ENCODE data around the gene DMAP1. TPM values are rescaled to one million over a fixed set of nuclear protein-coding genes. Genes with fewer than 3 reads are reported as not detected.
"Not testable (repeated sequence)": the region's sequence is repeated elsewhere in the genome, so short reads cannot be mapped to it uniquely, and the experiment has no call there.

The DMAP1 gene
- total and polyA plus RNA-seq, 2 experiments from 2014 or later: 32.6 to 40.0 TPM

DNA sequence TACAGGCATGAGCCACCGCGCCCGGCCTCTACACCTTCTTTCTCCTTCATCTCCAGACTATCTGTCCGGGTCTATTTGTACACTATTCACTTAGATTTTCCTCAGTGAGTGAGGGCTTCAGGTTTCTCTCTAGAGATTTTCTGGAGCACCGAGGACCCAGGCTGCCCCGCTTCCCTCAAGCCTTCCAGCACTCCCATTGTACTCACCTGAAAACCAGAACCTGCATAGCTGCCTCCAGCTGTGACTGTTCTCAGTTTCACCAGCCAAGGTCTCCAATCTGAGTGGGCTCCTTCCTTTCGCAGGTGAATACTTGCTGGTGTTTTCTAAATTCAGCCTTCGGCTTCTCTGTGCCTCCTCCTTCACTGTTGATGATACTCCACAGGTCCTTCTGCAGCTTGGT is 12.9 kb upstream of the DMAP1 start:
- Histone ChIP-seq H3K4me2 (no peak overlapping the region), H3K4me3 (no peak overlapping the region), H2AFZ (0 out of 2 replicates have a peak overlapping the region, but pooled peaks have one; percentile 43), H3K9me2 (ENCODE audit: insufficient read depth) (no peaks in the 10 kb centered on the region), H3K4me1 (ENCODE audit: insufficient read depth) (no peaks in the 10 kb centered on the region), H3K79me2 (replicated peaks; ENCODE audit: insufficient read depth) (no peaks in the 10 kb centered on the region), H3K27me3 (ENCODE audit: insufficient read depth) (no peaks in the 10 kb centered on the region), H3F3A (replicated peaks; ENCODE audit: low read depth) (no peaks in the 10 kb centered on the region), H3K36me3 (ENCODE audit: insufficient read depth) (no peaks in the 10 kb centered on the region), H4K20me1 (replicated peaks; ENCODE audit: insufficient read depth) (no peaks in the 10 kb centered on the region), H3K27ac (ENCODE audit: low read depth) (no peak overlapping the region)
- Mint-ChIP-seq H3K4me1 (no peaks in the 10 kb centered on the region), H3K4me3 (no peak overlapping the region), H3K9me3 (no peaks in the 10 kb centered on the region), H3K27ac (no peak overlapping the region), H3K36me3 (ENCODE audit: low read depth) (no peaks in the 10 kb centered on the region), H3K27me3 (ENCODE audit: insufficient read depth, low read depth, poor library complexity) (peaks cover 2% of the 10 kb centered on the region)
- TF ChIP-seq POLR2AphosphoS5 (IDR thresholded peaks at IDR 0.05; ENCODE audit: low read depth): no peak
- no peak for TF ChIP-seq EZH2phosphoT487 (IDR thresholded peaks at IDR 0.05; ENCODE audit: unreplicated experiment)
- TF ChIP-seq JUNB (IDR thresholded peaks at IDR 0.05; ENCODE audit: unreplicated experiment): no peak
- no peak for TF ChIP-seq NANOG (IDR thresholded peaks at IDR 0.05; ENCODE audit: borderline replicate concordance)
- no peak for TF ChIP-seq CREB1 (CRISPR knock-in tag; IDR thresholded peaks at IDR 0.05; ENCODE audit: low read depth)
- TF ChIP-seq, protein P1, sequence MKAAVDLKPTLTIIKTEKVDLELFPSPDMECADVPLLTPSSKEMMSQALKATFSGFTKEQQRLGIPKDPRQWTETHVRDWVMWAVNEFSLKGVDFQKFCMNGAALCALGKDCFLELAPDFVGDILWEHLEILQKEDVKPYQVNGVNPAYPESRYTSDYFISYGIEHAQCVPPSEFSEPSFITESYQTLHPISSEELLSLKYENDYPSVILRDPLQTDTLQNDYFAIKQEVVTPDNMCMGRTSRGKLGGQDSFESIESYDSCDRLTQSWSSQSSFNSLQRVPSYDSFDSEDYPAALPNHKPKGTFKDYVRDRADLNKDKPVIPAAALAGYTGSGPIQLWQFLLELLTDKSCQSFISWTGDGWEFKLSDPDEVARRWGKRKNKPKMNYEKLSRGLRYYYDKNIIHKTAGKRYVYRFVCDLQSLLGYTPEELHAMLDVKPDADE (IDR thresholded peaks at IDR 0.05): no peak
- TF ChIP-seq ZNF114 (CRISPR knock-in tag; IDR thresholded peaks at IDR 0.05): no peak
- TF ChIP-seq ZNF331 (CRISPR knock-in tag; IDR thresholded peaks at IDR 0.05; ENCODE audit: low read depth): no peak
- TF ChIP-seq, protein P2, sequence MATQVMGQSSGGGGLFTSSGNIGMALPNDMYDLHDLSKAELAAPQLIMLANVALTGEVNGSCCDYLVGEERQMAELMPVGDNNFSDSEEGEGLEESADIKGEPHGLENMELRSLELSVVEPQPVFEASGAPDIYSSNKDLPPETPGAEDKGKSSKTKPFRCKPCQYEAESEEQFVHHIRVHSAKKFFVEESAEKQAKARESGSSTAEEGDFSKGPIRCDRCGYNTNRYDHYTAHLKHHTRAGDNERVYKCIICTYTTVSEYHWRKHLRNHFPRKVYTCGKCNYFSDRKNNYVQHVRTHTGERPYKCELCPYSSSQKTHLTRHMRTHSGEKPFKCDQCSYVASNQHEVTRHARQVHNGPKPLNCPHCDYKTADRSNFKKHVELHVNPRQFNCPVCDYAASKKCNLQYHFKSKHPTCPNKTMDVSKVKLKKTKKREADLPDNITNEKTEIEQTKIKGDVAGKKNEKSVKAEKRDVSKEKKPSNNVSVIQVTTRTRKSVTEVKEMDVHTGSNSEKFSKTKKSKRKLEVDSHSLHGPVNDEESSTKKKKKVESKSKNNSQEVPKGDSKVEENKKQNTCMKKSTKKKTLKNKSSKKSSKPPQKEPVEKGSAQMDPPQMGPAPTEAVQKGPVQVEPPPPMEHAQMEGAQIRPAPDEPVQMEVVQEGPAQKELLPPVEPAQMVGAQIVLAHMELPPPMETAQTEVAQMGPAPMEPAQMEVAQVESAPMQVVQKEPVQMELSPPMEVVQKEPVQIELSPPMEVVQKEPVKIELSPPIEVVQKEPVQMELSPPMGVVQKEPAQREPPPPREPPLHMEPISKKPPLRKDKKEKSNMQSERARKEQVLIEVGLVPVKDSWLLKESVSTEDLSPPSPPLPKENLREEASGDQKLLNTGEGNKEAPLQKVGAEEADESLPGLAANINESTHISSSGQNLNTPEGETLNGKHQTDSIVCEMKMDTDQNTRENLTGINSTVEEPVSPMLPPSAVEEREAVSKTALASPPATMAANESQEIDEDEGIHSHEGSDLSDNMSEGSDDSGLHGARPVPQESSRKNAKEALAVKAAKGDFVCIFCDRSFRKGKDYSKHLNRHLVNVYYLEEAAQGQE (IDR thresholded peaks at IDR 0.05; ENCODE audit: unreplicated experiment): no peak
- TF ChIP-seq EZH2 (IDR thresholded peaks at IDR 0.05; ENCODE audit: low read depth, unreplicated experiment): no peak
- TF ChIP-seq, protein P3, sequence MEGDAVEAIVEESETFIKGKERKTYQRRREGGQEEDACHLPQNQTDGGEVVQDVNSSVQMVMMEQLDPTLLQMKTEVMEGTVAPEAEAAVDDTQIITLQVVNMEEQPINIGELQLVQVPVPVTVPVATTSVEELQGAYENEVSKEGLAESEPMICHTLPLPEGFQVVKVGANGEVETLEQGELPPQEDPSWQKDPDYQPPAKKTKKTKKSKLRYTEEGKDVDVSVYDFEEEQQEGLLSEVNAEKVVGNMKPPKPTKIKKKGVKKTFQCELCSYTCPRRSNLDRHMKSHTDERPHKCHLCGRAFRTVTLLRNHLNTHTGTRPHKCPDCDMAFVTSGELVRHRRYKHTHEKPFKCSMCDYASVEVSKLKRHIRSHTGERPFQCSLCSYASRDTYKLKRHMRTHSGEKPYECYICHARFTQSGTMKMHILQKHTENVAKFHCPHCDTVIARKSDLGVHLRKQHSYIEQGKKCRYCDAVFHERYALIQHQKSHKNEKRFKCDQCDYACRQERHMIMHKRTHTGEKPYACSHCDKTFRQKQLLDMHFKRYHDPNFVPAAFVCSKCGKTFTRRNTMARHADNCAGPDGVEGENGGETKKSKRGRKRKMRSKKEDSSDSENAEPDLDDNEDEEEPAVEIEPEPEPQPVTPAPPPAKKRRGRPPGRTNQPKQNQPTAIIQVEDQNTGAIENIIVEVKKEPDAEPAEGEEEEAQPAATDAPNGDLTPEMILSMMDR (conservative IDR thresholded peaks at IDR 0.05; ENCODE audit: low read depth in 2 of 2): no peak
- DNase-seq (ENCODE audit: low spot score) (no peak), ATAC-seq (peak; percentile 51; the same call in 2 of the 3 replicates)

DNA sequence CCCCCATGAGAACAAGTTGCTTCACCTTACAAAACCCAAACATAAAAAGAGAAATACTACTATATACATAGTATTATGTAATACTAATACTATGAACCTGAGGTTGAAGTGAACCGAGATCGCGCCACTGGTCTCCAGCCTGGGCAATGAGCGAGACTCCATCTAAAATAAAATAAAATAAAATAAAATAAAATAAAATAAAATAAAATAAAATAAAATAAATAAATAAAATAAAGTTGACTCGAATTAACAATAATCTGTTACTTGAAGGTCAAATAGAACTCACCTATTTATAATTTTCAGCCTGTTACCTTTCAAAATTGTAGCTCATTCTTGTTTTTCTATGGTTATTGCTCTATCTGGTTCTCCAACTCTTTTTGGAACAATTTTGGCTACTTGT is 6.7 kb upstream of the DMAP1 start:
- not testable (repeated sequence) for H3F3A ChIP-seq (replicated peaks; ENCODE audit: low read depth); H2AFZ ChIP-seq; H3K9me3 Mint-ChIP-seq; H3K4me3 Mint-ChIP-seq; H3K4me1 ChIP-seq (ENCODE audit: insufficient read depth); H3K9me2 ChIP-seq (ENCODE audit: insufficient read depth); H3K79me2 ChIP-seq (replicated peaks; ENCODE audit: insufficient read depth); H3K4me1 Mint-ChIP-seq; H4K20me1 ChIP-seq (replicated peaks; ENCODE audit: insufficient read depth); H3K27ac Mint-ChIP-seq; H3K27me3 Mint-ChIP-seq (ENCODE audit: insufficient read depth, low read depth, poor library complexity); H3K4me2 ChIP-seq; DNase-seq (ENCODE audit: low spot score); H3K4me3 ChIP-seq; H3K36me3 Mint-ChIP-seq (ENCODE audit: low read depth); H3K27ac ChIP-seq (ENCODE audit: low read depth); ATAC-seq; H3K36me3 ChIP-seq (ENCODE audit: insufficient read depth)
- peaks cover 11% of the 10 kb centered on the region; the same call in 1 of the 2 replicates for H3K27me3 ChIP-seq (ENCODE audit: insufficient read depth)

Data from GM23338 (cell line).